ENCODE measurements around the gene RNF25.

The RNF25 gene

GRCh38 chr2:218708086-218708485 lies 36.3 kb upstream of the RNF25 start:
- H3K27ac ChIP-seq (ENCODE audit: low read depth, low read length), result no peak overlapping the region
- H4K20me1 ChIP-seq (ENCODE audit: low read depth, low read length), result no peaks in the 10 kb centered on the region
- H3F3A ChIP-seq (ENCODE audit: insufficient read depth), result no peaks in the 10 kb centered on the region
- H3K9me2 ChIP-seq (replicated peaks; ENCODE audit: insufficient read depth, low read length), result no peaks in the 10 kb centered on the region
- H3K9ac ChIP-seq (ENCODE audit: low read length), result no peak overlapping the region
- peaks cover 22% of the 10 kb centered on the region for H3K79me2 ChIP-seq (ENCODE audit: insufficient read depth, low read length)
- no peak overlapping the region for H3K4me3 ChIP-seq (ENCODE audit: insufficient read depth, low read length, poor library complexity, severe bottlenecking)
- no peaks in the 10 kb centered on the region for H3K27me3 ChIP-seq (ENCODE audit: low read length)
- no peaks in the 10 kb centered on the region for H3K36me3 ChIP-seq (ENCODE audit: low read length)
- H3K9me3 ChIP-seq (ENCODE audit: insufficient read depth, low read length), result no peaks in the 10 kb centered on the region
- H3K4me2 ChIP-seq (ENCODE audit: low read depth, low read length, poor library complexity, severe bottlenecking), result no peak overlapping the region
- TF ChIP-seq CTCF (IDR thresholded peaks at IDR 0.05; ENCODE audit: insufficient read depth, low read length, poor library complexity, severe bottlenecking) (no peak), EZH2phosphoT487 (conservative IDR thresholded peaks at IDR 0.05; ENCODE audit: low read length) (no peak)
- no peak overlapping the region for H2AFZ ChIP-seq (ENCODE audit: low read depth, low read length, severe bottlenecking)

DNA sequence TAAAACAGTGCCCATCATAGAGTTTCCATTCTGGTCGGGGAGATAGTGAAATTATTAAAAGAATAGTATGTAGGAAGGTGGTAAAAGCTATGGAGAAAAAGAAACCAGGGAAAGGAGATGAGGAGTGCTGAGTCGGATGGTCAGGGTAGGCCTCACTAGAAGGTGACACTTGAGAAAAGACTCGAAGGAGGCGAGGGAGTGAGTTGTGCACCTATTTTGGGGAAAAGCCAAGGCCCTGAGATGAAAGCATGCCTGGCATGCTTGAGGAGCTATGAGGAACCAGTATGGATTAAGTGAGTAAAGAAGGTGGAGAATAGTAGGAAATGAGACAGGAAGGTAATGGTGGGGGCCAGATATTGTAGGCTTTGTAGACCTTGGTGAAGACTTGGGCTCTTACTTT lies 31.5 kb upstream of the RNF25 start:
- Histone ChIP-seq H3K9me3 (ENCODE audit: insufficient read depth, low read length) (no peaks in the 10 kb centered on the region), H3K36me3 (ENCODE audit: low read length) (no peaks in the 10 kb centered on the region), H3K27me3 (ENCODE audit: low read length) (no peaks in the 10 kb centered on the region), H3K9ac (ENCODE audit: low read length) (no peak overlapping the region), H3K4me3 (ENCODE audit: insufficient read depth, low read length, poor library complexity, severe bottlenecking) (no peak overlapping the region), H3K4me2 (ENCODE audit: low read depth, low read length, poor library complexity, severe bottlenecking) (no peak overlapping the region), H4K20me1 (ENCODE audit: low read depth, low read length) (no peaks in the 10 kb centered on the region), H3K9me2 (replicated peaks; ENCODE audit: insufficient read depth, low read length) (no peaks in the 10 kb centered on the region), H2AFZ (ENCODE audit: low read depth, low read length, severe bottlenecking) (no peak overlapping the region), H3K79me2 (ENCODE audit: insufficient read depth, low read length) (no peaks in the 10 kb centered on the region), H3F3A (ENCODE audit: insufficient read depth) (no peaks in the 10 kb centered on the region), H3K27ac (ENCODE audit: low read depth, low read length) (no peak overlapping the region)
- TF ChIP-seq EZH2phosphoT487 (conservative IDR thresholded peaks at IDR 0.05; ENCODE audit: low read length) (no peak), CTCF (IDR thresholded peaks at IDR 0.05; ENCODE audit: insufficient read depth, low read length, poor library complexity, severe bottlenecking) (no peak)

GRCh38 chr2:218701806-218702205 lies 30.0 kb upstream of the RNF25 start:
- Histone ChIP-seq H3K36me3 (ENCODE audit: low read length) (no peaks in the 10 kb centered on the region), H3K9ac (ENCODE audit: low read length) (no peak overlapping the region), H3K4me3 (ENCODE audit: insufficient read depth, low read length, poor library complexity, severe bottlenecking) (no peak overlapping the region), H3K79me2 (ENCODE audit: insufficient read depth, low read length) (no peaks in the 10 kb centered on the region), H3K9me3 (ENCODE audit: insufficient read depth, low read length) (no peaks in the 10 kb centered on the region), H2AFZ (ENCODE audit: low read depth, low read length, severe bottlenecking) (no peak overlapping the region), H3K27me3 (ENCODE audit: low read length) (no peaks in the 10 kb centered on the region), H3K27ac (ENCODE audit: low read depth, low read length) (no peak overlapping the region), H4K20me1 (ENCODE audit: low read depth, low read length) (no peaks in the 10 kb centered on the region), H3K9me2 (replicated peaks; ENCODE audit: insufficient read depth, low read length) (no peaks in the 10 kb centered on the region), H3K4me2 (ENCODE audit: low read depth, low read length, poor library complexity, severe bottlenecking) (no peak overlapping the region), H3F3A (ENCODE audit: insufficient read depth) (no peaks in the 10 kb centered on the region)
- TF ChIP-seq CTCF (IDR thresholded peaks at IDR 0.05; ENCODE audit: insufficient read depth, low read length, poor library complexity, severe bottlenecking) (no peak), EZH2phosphoT487 (conservative IDR thresholded peaks at IDR 0.05; ENCODE audit: low read length) (no peak)

DNA sequence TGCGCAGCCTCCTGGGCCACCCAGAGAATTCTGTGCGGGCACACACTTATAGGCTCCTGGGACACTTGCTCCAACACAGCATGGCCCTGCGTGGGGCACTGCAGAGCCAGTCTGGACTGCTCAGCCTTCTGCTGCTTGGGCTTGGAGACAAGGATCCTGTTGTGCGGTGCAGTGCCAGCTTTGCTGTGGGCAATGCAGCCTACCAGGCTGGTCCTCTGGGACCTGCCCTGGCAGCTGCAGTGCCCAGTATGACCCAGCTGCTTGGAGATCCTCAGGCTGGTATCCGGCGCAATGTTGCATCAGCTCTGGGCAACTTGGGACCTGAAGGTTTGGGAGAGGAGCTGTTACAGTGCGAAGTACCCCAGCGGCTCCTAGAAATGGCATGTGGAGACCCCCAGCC lies 27.1 kb upstream of the RNF25 start:
- H4K20me1 ChIP-seq (ENCODE audit: low read depth, low read length), result no peaks in the 10 kb centered on the region
- H3K9me3 ChIP-seq (ENCODE audit: insufficient read depth, low read length), result no peaks in the 10 kb centered on the region
- H3K36me3 ChIP-seq (ENCODE audit: low read length), result no peaks in the 10 kb centered on the region
- no peaks in the 10 kb centered on the region for H3K79me2 ChIP-seq (ENCODE audit: insufficient read depth, low read length)
- no peak overlapping the region for H3K4me3 ChIP-seq (ENCODE audit: insufficient read depth, low read length, poor library complexity, severe bottlenecking)
- no peak overlapping the region for H3K27ac ChIP-seq (ENCODE audit: low read depth, low read length)
- TF ChIP-seq CTCF (IDR thresholded peaks at IDR 0.05; ENCODE audit: insufficient read depth, low read length, poor library complexity, severe bottlenecking) (no peak), EZH2phosphoT487 (conservative IDR thresholded peaks at IDR 0.05; ENCODE audit: low read length) (no peak)
- H2AFZ ChIP-seq (ENCODE audit: low read depth, low read length, severe bottlenecking), result no peak overlapping the region
- H3K9me2 ChIP-seq (replicated peaks; ENCODE audit: insufficient read depth, low read length), result no peaks in the 10 kb centered on the region
- H3K9ac ChIP-seq (ENCODE audit: low read length), result no peak overlapping the region
- H3K4me2 ChIP-seq (ENCODE audit: low read depth, low read length, poor library complexity, severe bottlenecking), result no peak overlapping the region
- no peaks in the 10 kb centered on the region for H3K27me3 ChIP-seq (ENCODE audit: low read length)
- H3F3A ChIP-seq (ENCODE audit: insufficient read depth), result no peaks in the 10 kb centered on the region

Measured in SU-DHL-6 (cell line).